ENCODE measurements around the gene MEA1. TPM values are rescaled to one million over a fixed set of nuclear protein-coding genes. Genes with fewer than 3 reads are reported as not detected.

The MEA1 gene
- 67.7 and 89.1 TPM in 2 replicates for total RNA-seq

GRCh38 chr6:43013843-43014433 is at the start of gene MEA1, which contains the start of gene KLHDC3:
MEA1 (minus strand) TSS chr6:43013946; CDS start chr6:43013813, 133 bp downstream.
KLHDC3 (plus strand) TSS chr6:43014249; CDS start chr6:43017193, 2,944 bp downstream.

DNA sequence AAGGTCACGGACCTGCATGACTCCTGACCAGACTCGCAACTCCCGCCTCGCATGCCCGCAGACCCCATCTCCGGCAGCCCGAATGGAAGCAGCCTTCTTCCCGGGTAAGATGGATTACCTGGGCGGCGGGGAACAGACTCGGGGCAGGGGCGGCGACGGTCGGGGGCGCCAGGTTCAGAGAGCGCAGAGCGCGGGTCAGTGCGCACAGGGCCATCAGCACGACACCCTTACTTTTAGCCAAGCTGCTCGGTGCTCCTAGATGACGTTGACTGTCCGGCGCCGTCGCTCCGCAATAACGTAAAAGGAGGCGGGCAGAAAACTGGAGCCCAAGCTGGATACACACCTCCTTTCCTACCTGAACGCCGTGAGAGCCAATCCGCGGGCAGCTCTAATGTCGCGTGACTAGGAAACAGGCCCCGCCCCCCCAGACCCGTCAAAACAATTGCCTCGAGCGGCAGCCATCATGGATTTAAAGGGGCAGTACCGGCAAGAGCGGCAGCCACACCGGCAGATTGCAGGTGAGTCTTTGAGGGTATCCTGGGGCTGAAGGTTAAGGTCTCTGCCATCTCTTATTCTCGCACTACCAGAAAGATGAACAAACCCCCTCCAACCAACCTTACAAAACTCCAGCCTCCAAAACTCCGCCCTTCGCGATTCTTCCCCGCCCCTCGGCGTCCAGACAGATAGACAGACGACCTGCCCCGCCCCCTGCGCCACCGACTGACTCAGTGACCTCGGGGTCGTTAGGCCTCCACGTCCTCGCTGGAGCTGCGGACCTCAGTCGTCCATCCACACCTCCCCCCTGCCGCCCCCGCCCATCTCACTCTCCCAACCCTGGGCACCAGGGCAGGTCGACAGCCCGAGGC is 45.7 kb upstream of the MEA1 start, which contains the start of the genes KLC4 and MRPL2:
TSS of gene KLC4 (plus strand) at position 464 of the 866 bp plus-strand sequence. CDS start 1,705 bp downstream, outside the sequence.
TSS of gene MRPL2 (minus strand) at position 267 of the 866 bp plus-strand sequence. CDS start at position 214, 53 bp downstream.

DNA sequence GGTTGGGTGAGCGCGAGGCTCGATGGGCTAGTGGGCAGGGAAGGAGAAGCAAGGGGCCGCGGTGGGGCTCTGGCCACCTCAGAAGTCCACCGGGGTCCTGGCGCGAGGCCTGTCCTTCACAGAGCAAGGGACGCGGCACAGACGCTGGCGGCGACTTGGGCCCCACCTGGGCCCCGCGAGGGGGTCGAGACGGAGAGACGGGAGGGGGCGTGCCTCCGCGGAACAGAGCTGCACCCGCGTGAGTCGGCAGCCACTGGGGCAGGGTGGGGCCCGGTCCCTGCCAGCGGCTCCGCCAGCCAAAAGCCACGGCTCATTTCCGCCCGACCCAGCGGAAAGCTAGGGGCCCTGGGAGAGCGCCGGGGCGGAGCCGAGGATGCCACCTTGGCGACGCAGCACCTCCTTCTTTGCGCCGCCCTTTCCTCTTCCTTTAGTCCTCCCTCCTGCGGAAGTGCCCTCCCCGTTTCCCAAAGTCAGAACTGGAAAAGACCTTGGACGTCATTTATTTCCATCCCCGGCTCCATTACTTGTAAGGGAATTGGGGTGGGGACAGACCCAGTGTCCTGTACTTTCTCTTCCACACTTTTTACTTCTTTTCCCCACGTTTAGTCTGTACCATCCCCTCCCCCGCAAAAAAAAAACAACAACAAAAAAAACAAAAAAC is 39.9 kb upstream of the MEA1 start, which contains the start of gene CUL7:
TSS of gene CUL7 (minus strand) at position 307 of the 661 bp plus-strand sequence. CDS start 1,063 bp downstream, outside the sequence.

GRCh38 chr6:43021270-43022047 is 7.7 kb upstream of the MEA1 start, which contains the start of gene RRP36:
RRP36 (plus strand) TSS chr6:43021623; CDS start chr6:43021655, 32 bp downstream.

GRCh38 chr6:42984001-42984923 is 29.5 kb downstream of the MEA1 start, which contains the start of gene PPP2R5D:
PPP2R5D (plus strand) TSS chr6:42984570; CDS start chr6:42984678, 108 bp downstream.

DNA sequence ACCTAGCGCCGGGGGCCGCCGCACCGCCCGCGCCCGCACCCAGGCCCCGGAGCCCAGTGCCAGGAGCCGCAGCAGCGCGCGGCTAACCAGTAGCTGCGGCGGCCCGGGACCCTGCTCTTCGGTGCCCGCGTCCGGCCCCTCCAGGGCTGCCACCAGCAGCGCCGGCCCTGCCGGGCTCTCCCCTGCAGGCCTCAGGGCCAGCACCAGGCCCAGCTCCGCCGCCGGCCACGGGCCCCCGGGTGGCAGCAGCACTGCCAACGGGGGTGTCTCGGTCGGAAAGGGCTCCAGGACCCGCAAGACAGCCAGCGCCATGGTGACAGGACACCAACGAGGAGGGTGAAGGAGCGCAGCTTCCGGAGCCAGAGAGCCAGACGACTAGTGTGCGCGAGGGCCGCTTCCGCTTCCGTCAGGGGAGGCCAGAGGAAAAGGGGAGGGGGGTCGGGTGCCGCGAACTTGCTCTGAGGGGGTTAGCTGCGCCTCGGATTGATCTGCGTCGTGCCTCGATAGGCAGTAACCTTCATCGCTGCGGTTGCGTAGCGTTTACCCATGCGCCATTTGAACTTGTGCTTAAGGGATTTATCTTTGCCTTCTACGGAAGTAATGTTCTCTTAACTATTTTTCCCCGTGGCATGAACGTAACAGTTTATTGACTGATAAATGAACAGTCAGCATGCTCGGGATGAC is 34.8 kb downstream of the MEA1 start, which contains the start of gene PEX6:
TSS of gene PEX6 (minus strand) at position 343 of the 684 bp plus-strand sequence. CDS start at position 312, 31 bp downstream.

Other genes starting within 250 kb of the MEA1 start
- 3.9 and 4.6 TPM in 2 replicates for gene BICRAL, start 231.9 kb downstream of the MEA1 start, total RNA-seq
- 116 and 145 TPM in 2 replicates for gene RPL7L1, start 134.3 kb downstream of the MEA1 start, total RNA-seq
- gene PTCRA, start 97.9 kb downstream of the MEA1 start, total RNA-seq: not detected in 2 replicates
- 19.0 and 36.5 TPM in 2 replicates for gene CNPY3, start 84.5 kb downstream of the MEA1 start, total RNA-seq
- gene GNMT, start 53.2 kb downstream of the MEA1 start, total RNA-seq: 0.25 TPM in 1 of 2 replicates, not detected in the other
- gene PEX6, start 34.8 kb downstream of the MEA1 start, total RNA-seq: 24.9 and 68.6 TPM in 2 replicates
- gene PPP2R5D, start 29.4 kb downstream of the MEA1 start, total RNA-seq: 23.7 and 40.4 TPM in 2 replicates
- 59.6 and 66.2 TPM in 2 replicates for gene KLHDC3, start 303 bp upstream of the MEA1 start, total RNA-seq
- gene RRP36, start 7.7 kb upstream of the MEA1 start, total RNA-seq: 81.2 and 132 TPM in 2 replicates
- 58.9 and 83.6 TPM in 2 replicates for gene CUL7, start 39.9 kb upstream of the MEA1 start, total RNA-seq
- 18.0 and 25.0 TPM in 2 replicates for gene MRPL2, start 45.5 kb upstream of the MEA1 start, total RNA-seq
- gene KLC4, start 45.7 kb upstream of the MEA1 start, total RNA-seq: 11.8 and 19.5 TPM in 2 replicates
- 58.0 and 166 TPM in 2 replicates for gene PTK7, start 62.4 kb upstream of the MEA1 start, total RNA-seq
- 20.7 and 21.4 TPM in 2 replicates for gene SRF, start 157.3 kb upstream of the MEA1 start, total RNA-seq
- gene CUL9, start 168.2 kb upstream of the MEA1 start, total RNA-seq: 26.0 and 39.2 TPM in 2 replicates
- 62.9 and 63.7 TPM in 2 replicates for gene DNPH1, start 215.5 kb upstream of the MEA1 start, total RNA-seq
- under 0.01 TPM in 1 of 2 replicates, not detected in the other for gene TTBK1, start 229.5 kb upstream of the MEA1 start, total RNA-seq